HUDEP-2 (cell line): ENCODE data around the gene C17orf67.
A peak's percentile ranks its signal among the peaks of the same experiment; 100 is the strongest.

Source experiments
- DNase-seq, 76 experiments: peaks; one replicate each; lab custom pipeline; 2025; ENCODE audit not compliant: unreplicated experiment in 76 of 76; lab: John Stamatoyannopoulos, UW

Gene C17orf67

DNA sequence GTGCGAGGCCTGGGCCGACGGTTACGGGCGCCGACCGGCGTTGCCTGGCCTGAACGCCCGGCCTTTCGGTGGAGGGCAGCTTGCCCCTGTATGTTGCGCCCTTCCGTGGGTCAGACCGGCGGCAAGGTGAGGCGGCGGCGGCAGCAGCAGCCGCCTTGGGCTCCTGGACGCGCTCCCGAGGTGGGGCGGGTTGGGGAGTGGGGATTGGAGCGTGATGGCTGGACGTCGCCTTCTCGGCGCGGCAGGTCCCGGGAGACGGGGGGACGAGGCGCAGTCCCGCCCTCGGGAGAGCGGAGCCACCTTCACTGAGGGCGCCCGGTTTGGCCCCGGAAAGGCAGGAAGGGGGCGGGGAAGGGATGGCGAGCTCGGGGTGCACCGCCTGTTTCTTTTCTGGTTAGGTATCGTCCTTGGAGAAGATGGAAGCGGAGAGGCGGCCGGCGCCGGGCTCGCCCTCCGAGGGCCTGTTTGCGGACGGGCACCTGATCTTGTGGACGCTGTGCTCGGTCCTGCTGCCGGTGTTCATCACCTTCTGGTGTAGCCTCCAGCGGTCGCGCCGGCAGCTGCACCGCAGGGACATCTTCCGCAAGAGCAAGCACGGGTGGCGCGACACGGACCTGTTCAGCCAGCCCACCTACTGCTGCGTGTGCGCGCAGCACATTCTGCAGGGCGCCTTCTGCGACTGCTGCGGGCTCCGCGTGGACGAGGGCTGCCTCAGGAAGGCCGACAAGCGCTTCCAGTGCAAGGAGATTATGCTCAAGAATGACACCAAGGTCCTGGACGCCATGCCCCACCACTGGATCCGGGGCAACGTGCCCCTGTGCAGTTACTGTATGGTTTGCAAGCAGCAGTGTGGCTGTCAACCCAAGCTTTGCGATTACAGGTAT, 902 bp upstream of the C17orf67 start:
- DNase-seq, result peak in 49 of 76 experiments; percentile 8 to 75 (median 40)

DNA sequence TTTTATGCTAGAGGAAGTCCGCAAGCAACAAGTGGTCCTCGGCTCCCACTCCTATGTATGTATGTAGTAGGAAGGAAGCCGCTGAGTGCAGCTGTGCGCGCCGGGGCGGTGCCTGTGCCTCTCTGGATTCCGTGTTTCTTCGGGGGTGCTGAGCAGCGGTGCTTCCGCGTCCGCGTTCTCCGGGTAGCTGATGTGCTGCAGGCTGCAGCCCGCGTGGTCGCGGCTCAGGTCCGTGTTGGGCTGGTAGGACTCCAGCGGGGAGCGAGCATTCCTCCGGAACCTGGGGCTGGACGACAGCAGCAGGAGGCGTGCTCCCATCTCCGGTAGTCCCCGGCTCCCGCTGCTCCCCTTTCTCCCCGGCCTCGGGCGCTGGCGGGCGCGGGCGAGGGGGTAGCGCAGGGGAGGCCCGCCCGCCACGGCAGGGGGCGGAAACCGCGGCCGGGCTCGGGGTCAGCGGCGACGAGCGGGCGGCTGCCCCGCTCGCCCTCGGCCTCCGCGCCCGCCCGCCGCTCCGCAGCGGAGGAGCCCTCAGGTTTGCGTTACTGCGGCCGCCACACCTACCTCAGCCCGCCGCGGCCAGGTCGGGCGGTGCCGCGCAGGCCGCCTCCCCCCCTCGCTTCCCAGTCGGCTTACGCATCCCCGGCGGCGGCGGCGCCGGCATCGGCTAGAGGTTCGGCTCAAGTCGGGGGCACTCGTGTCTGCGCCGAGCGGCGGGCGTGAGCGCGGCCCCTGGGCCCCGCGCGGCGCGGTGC, 487 bp downstream of the C17orf67 start:
- DNase-seq, result peak in 47 of 76 experiments; percentile 3 to 90 (median 38)

DNA sequence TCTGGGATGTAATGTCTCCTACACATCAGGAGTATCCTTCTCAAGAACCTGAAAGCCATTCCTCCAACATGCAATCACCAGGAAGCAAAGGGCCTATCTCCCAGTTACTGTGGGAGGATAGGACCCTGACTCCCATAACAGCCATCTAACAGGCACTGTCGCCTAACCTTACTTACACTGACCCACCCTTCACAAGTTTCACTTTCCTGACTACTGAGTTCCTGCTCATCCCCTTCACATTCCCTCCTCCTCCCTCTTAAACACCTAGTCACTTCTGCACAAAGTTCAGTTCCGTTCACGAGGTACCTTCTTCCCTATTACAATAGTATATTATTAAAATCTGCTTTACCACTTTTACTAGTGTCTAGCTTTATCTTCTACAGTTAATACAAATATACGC, 1.3 kb downstream of the C17orf67 start:
- no peak for DNase-seq

DNA sequence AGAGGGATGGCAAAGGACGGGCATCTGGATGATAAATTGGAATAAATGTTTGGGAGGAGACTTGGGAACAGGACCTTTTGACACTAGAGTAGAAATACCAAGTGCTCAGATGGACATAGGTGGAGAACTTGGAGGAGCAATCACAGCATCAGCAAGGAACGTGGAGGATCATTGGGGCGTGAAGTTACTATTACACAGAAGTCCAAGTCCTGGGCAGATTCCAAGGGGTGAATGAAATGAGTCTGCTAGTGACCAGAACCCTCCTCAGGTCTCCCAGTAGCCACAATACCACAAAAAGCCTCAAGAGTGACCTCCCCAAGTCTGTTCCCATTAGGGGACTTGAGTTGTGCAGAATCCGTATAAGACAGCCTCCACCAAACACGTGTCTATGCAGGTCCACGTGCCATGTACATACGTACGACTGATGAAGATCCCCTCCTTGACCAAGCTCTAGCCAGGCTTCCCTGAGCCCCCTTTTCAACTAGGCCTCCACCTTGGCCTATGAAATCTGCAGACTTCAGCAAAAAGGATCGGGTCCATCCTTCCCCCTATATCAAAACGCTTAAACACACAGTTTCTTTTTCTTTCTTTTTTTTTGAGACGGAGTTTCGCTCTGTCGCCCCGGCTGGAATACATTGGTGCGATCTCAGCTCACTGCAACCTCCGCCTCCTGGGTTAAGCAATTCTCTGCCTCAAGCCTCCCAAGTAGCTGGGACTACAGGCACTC, 2.2 kb downstream of the C17orf67 start:
- no peak for DNase-seq

DNA sequence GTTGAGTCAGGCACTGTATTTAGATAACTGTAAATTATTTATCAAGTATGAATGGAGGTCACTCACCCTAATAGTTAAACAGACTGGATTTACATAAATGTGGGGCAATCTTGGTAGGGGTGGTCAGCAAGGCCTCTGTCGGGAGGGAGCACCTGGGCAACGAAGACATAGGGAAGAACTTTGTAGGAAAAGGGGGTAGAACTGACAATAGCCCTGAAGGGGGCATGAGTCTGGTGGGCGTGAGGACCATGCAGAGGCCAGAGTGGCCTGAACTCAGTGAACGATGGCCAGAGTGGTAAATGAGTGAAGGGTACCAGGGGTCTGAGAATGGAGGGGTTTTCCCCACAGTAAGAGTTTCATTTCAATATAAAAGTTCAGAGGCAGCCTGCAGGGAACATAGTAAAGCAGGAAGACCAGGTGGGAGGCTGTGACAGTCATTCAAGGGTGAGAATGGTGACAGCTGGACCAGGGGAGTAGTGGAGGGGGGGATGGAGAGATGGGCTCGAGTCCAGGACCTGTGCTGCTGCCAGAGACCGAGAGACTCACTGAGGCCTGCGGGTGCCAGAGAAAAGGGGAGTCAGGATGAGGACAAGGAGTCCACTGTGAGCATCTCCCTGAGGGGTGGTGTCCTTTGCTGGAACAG, 2.9 kb downstream of the C17orf67 start:
- no peak for DNase-seq

DNA sequence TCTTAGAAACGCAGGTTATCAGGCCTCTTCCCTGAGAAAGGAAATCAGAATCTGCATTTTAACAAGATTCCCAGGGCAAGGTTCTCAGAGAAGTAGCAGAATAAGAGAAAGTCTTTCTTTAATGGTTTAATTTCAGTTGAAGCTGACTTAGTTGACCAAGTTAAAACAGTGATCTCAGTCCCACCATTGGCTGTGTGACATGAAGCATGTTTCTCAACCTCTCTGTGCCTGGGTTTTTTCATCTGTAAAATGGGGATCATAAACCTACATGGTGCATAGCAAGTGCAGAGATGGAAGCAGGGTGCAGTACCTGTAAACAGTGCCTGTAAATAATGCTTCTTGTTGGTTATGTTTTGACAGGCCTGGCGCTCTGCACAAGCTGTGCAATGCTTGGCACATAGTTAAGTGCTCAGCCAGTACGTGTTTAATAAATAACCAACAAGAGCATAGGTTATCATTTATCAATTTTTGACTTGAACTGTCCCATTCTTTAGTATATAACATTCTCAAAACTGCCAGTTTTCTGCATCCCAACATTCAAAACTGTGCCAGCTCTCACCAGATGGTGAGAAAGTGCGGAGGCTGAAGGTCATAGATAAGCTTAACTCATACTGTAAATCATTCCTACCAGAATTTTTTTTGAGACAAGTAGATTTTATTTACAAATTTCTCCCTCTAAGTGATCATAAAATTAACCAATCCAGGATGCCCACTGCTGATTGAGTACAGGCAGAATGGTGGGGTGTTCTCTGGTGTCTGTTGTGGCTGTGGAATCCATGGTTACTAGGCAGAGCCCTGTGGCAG, 6.9 kb downstream of the C17orf67 start:
- peak in 6 of 76 experiments; percentile 2 to 47 (median 10) for DNase-seq

DNA sequence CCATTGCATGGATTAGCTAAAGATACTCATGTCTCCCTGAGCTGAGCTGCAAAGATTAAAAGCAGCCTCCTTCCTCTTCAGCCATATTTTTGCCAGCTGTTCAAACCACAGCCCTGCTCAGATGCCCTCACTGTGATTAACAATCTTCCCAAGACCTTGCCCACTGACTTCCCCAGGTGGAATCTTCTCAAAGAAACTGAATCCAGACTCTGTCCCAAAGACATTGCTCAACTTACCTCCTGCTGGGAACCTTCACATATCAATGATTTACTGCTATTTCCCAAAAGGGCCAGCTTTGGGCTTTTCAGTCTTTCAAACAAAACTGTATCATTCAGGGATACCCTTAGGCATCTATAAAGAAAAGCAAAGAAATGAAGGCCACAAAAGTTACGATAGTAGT, 9.2 kb downstream of the C17orf67 start:
- no peak for DNase-seq

DNA sequence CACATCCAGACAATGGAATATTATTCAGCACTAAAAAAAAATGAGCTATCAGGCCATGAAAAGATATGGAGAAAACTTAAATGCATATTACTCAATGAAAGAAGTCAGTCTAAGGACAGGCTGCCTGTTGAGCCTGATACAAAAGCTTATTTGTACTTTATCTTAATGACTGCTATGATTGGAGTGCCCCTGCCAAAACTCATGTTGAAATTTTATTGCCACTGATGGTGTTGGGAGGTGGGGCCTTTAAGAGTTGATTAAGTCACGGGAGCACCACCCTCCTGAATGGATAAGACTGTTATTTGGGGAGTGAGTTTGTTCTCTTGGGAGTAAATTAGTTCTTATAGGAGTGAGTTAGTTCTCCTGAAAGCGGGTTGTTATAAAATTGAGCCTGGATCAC, 9.9 kb downstream of the C17orf67 start:
- no peak for DNase-seq

DNA sequence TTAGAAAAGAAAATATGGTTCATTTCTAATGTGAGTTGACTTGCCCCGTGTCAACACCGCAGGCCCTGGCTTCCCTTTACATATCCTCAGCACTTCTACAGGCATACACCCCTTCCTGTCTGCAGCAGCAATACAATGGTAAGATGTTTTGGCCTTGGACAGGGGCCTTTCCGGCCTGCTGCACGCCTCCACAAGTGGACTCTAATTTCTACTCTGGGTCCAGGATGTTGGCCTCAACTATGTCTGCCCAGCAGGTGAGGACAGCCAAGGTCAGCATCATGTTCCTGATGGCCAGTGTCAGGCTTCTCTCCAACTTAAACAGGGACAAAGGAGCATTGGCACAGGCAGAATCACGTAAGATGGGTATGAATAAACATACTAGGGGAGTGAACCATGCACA, 11.0 kb downstream of the C17orf67 start:
- no peak for DNase-seq

DNA sequence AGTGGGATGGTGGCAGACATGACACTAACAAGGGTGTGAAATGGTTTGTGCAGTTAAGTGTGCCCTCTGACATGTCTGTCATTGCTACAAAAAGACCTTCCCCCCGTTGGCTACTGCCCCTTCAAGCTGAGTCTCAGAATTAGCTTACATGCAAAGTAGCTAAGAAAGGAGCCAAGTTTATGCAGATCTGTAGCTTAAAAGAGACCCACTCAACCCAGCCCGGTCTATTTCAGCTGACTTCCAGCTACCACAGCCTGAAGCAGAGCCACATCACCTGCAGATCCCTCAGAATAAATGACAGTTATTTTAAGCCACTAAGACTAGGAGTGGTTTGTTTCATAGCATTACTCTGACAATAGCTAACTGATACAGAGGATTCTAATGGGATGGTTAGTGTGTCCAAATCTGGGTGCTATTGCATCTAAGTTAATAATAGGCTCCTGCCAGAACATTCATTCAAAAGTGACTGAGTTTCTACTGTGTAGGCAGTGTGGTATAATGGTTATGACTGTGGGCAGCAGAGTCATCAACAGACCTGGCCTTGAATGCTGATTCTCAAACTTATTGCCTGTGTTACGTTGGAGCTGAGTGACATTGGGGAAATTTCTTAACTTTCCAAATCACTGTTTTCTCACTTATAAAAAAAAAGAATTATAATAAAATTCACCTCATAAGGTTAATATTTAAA, 11.7 kb downstream of the C17orf67 start:
- DNase-seq, result no peak

DNA sequence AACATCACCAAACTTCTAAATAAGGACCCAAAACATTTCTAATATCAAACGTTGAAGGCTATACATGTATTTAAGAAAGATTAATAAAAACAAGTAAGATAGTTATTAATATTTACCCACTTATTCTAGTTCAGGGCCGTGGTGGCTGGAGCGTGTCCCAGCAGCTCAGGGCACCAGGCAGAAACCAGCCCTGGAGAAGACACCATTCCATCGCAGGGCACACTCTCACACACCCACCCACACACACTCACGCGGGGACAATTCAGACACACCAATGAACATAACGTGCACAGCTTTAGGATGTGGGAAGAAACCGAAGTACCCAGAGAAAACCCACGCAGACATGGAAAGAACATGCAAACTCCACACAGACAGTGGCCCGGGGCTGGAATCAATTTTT, 13.5 kb downstream of the C17orf67 start:
- DNase-seq, result no peak

DNA sequence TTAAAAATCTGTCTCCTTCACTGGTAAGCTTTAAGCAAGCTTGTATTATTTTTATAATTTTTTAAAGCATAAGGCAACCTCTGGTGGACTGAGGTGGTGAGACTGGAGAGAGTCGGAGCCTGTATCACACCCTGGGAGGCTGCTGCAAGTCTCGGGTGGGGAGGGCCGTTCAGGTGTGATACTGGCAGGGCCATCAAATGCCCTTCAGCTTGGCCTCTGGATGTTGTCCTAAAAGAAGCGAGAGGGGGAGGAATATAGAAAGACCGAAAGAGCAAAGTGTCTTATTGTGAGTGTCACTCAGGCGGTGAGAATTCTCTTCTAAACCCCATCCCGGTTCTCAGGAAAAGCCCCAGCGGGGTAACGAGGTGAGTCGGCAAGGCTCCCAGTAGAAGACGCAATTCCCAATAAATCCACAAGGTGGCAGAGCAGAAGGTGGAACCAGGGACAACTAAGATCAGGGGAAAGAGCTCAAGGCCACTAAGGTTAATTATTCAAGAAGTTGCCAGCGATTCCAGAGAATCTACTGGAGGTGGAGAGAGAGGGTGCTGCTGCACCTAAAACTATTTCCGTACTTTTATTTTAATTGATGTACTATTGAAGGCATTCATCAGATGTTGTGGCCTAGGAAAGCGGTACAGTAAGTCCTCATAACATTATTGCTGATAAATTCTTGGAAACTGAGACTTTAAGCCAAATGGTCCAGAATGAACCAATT, 14.1 kb downstream of the C17orf67 start:
- peak in 59 of 76 experiments; percentile 9 to 84 (median 52) for DNase-seq

DNA sequence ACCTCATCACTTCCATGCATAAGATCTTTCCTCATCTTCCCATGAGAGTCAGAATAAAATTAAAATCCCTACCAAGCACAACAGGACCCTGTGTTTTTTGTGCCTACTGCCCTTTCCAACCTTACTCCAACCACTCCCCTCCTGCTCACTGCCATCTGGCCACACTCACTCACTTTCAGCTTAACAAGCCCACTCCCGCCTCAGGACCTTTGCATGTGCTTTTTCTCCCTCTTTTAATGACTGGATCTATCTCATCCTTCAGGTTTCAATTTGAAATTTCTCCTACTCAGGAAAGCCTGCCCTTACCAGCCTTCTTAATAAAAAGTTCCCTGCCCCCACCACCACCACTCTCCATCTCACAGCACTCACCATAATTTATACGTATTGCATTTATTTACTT, 14.7 kb downstream of the C17orf67 start:
- no peak for DNase-seq

DNA sequence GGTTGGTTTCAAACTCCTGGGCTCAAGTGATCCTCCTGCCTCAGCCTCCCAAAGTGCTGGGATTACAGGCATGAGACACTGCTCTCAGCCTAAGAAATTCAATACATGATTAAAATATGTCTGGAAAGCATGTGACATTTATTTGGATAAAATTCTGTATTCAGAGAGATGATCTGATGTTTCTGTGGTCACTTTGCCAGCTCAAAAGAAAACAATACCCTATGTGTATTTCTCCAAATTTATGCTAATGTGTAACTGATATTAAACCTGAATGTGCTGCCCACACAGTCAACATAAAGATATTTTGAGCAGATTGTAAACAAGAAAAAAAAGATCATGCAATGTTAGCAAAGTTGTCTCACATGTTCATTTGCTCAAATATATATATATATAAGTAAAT, 16.7 kb downstream of the C17orf67 start:
- DNase-seq, result no peak

DNA sequence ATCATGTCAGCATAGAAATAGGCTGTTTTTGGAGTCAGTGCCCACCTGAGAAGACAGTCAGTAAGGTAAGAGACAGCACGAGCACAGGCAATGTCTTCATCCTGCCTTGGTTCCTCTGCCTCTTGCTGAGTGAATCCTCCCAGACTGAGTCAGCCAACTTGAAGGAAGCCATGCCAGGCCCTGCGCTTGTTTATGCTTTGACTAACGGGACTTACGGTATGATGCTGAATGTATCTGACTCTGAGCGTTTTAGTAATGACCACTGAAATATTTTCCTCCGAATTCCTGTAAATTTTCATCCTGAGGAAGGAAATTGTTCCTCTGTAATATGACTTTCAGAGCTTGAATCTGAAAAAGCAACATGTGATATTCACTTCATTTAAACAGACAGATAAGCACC, 18.0 kb downstream of the C17orf67 start:
- DNase-seq, result no peak

DNA sequence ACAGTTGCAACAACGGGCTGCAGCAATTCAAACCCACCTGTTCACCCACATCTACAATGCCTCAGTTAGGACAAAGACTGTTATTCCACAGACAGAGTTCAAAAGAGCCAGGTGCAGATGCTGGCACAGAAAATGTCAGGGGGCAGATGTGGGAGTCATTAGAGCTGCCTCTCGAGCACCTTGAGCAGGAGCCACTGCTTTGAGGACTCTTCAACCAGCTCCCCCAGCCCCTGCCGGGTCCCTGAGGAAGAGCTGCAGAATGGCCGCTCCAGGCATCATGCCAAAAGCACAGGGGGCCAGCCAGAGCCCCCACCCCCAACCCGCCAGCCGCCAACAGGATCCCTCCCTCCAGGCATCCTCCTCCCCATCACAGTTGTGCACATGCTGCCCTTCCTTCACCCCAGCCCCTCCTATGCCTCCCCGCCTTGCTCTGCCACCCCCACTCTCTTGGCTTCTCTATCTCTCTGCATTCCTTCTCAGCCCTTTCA, 20.8 kb downstream of the C17orf67 start:
- no peak for DNase-seq

DNA sequence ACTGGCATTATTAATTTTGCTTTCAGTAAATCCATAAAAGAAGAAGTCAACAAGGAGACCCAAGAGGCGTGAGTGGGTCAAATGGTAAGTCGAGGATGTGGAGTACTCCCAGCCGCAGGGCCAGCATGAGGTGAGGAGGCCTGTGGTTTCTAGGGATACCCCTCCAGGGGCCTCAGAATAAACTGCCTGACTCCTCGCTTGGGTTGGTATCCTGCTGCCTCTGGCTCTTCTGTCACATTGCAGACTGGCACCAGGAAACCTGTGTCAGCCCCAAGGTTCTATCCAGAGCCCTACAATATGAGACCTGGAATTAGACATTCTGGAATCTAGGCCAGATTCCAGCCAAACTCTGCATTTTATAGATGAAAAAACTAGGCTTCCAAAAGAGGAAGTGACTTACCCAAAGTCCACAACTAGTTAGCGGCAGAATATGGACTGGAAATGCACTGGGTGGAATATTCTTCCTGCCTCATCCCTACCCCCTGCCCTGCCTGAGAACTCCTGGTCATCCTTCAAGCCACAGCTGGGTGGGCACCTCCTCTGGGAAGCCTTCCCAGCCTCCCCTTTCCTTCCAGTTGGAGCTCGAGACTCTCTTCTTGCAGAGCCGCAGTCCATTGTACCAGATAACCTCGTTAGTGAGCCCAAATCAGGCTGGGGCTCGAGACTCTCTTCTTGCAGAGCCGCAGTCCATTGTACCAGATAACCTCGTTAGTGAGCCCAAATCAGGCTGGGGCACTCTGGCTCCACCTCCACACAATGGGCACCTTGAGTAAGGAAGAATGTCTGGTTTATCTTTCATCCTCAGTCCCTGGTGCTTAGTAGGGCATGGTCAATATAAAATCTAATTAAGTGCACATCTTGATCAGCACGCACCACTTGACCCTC, 22.6 kb downstream of the C17orf67 start:
- no peak for DNase-seq

DNA sequence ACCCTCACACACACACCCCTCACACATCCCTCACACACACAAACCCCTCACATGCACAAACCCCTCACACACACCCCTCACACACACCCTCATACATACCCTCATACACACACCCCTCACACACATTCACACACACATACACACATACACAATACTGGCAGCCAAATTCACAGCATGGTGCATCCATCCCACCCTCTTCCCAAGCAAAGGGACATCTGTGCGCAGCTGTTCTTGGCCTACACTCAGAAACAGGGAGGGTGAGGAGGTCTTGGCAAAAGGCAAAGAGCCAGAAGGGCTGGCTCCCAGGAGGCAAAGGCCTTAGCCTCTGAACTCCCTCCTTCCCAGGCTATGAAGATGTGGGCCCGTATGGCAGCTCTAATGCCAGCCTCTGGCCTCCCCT, 23.4 kb downstream of the C17orf67 start:
- no peak for DNase-seq
